Endothelial cell (in vitro differentiated cells): ENCODE data around the gene PPP1R18. TPM values are rescaled to one million over a fixed set of nuclear protein-coding genes. Genes with fewer than 3 reads are reported as not detected.
A peak's percentile ranks its signal among the peaks of the same experiment; 100 is the strongest.

ENCODE experiments used
- DNase-seq: peaks from one replicate; pipeline ENCODE4 v3.0.0; 2021; ENCODE audit warnings: low spot score
- H3K27ac Mint-ChIP-seq: one replicate; pipeline ENCODE4 v1.8.0; 2021; ENCODE audit warnings: mixed read lengths, inconsistent platforms; ENCODE audit not compliant: unreplicated experiment
- H3K27me3 Mint-ChIP-seq: one replicate; pipeline ENCODE4 v1.8.0; 2021; ENCODE audit warnings: mild to moderate bottlenecking, moderate library complexity, mixed read lengths, inconsistent platforms; ENCODE audit not compliant: unreplicated experiment
- H3K36me3 Mint-ChIP-seq: one replicate; pipeline ENCODE4 v1.8.0; 2021; ENCODE audit warnings: mild to moderate bottlenecking, low read depth, mixed read lengths, inconsistent platforms; ENCODE audit not compliant: unreplicated experiment
- H3K4me1 Mint-ChIP-seq: one replicate; pipeline ENCODE4 v1.8.0; 2021; ENCODE audit warnings: mild to moderate bottlenecking, mixed read lengths, inconsistent platforms; ENCODE audit not compliant: unreplicated experiment
- H3K4me3 Mint-ChIP-seq: one replicate; pipeline ENCODE4 v1.8.0; 2021; ENCODE audit warnings: mild to moderate bottlenecking, mixed read lengths, inconsistent platforms; ENCODE audit not compliant: unreplicated experiment
- H3K9me3 Mint-ChIP-seq: one replicate; pipeline ENCODE4 v1.8.0; 2021; ENCODE audit warnings: mixed read lengths, inconsistent platforms; ENCODE audit not compliant: unreplicated experiment
- total RNA-seq: library from RNA; stranded (reverse); fragmentation: NEBNext Ultra II Directional; extraction: Animal tissue kit (Norgen Biotek cat#: 25700); gene quantifications from one replicate; pipeline ENCODE4 v1.2.1, GENCODE V29; 2021; ENCODE audit not compliant: unreplicated experiment
- TF ChIP-seq, protein P1 (sequence below): fragments of 200-600 bp; sonication (generic); IDR thresholded peaks from one replicate; pipeline ENCODE4 v1.5.0; 2021; ENCODE audit warnings: antibody characterized with exemption; ENCODE audit not compliant: unreplicated experiment

The PPP1R18 gene
- total RNA-seq, 1 donor from 2014 or later: 285 TPM

DNA sequence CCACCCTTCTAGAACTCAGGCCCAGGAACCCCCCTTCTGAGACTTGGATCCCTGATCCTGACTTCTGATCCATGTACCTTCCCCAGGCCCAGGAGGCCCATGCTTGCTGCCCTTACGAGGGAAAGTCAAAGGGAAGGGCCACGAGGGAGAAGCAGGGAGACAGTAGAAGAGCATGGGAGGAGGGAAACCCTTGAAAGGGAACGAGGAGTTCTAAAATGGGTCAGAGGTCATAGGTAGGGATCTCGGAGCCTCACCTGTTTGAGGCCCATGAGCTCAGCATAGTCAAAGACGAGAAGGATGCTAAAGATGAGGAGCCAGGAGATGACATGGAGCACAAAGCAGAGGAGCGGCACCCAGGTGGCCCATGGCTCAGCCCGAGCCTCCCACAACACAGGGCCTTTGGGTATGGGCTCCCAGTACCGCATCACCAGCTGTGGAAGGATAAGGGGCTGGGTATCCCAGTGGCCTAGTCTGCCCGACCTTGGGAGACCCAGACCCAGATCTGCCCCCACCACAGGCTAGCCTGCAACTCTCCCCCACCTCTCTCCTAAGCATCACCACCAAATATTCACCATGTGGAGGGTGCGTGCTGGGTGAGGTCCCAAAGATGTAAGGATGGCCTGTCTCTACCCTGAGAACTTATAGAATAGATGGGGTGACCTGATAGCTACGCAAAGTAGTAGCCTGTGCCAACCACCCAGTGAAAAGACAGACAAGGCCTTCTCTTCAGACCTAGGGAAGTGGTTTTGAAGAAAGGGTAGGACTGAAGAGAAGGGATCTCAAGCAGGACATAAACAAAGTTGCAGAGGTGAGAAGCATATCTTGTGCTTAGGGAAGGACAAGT, 2.8 kb upstream of the PPP1R18 start:
- TF ChIP-seq, protein P1, sequence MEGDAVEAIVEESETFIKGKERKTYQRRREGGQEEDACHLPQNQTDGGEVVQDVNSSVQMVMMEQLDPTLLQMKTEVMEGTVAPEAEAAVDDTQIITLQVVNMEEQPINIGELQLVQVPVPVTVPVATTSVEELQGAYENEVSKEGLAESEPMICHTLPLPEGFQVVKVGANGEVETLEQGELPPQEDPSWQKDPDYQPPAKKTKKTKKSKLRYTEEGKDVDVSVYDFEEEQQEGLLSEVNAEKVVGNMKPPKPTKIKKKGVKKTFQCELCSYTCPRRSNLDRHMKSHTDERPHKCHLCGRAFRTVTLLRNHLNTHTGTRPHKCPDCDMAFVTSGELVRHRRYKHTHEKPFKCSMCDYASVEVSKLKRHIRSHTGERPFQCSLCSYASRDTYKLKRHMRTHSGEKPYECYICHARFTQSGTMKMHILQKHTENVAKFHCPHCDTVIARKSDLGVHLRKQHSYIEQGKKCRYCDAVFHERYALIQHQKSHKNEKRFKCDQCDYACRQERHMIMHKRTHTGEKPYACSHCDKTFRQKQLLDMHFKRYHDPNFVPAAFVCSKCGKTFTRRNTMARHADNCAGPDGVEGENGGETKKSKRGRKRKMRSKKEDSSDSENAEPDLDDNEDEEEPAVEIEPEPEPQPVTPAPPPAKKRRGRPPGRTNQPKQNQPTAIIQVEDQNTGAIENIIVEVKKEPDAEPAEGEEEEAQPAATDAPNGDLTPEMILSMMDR: no peak
- Mint-ChIP-seq H3K9me3 (no peaks in the 10 kb centered on the region), H3K27ac (peak overlapping the region; percentile 68), H3K4me1 (peaks cover 45% of the 10 kb centered on the region), H3K27me3 (peaks cover 20% of the 10 kb centered on the region), H3K36me3 (peaks cover 20% of the 10 kb centered on the region), H3K4me3 (peak overlapping the region; percentile 94)
- no peak for DNase-seq

DNA sequence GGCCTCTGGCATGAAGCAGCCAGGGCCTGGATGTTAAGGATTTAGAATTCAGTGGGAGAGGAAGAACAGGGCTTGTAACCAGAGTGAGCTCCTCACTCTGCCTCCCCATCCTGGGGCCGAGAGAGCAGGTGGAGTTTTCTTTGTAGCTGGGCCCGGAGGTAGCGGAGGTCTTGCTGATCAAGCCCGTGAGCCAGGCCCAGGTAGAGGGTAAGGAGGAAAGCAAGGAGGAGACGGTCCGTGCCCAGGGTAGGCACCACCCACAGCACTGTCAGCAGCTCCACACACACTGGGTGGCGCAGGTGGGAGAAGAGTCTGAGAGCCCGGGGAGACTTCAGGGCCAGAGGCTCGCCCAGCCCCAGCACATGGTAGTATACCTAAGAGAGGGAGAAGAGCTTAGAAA, 2.1 kb upstream of the PPP1R18 start:
- TF ChIP-seq, protein P1: no peak
- peak overlapping the region; percentile 99 for H3K4me3 Mint-ChIP-seq
- H3K36me3 Mint-ChIP-seq: peaks cover 25% of the 10 kb centered on the region
- H3K4me1 Mint-ChIP-seq: peaks cover 49% of the 10 kb centered on the region
- H3K27ac Mint-ChIP-seq: peak overlapping the region; percentile 89
- no peak for DNase-seq
- no peaks in the 10 kb centered on the region for H3K9me3 Mint-ChIP-seq
- peaks cover 23% of the 10 kb centered on the region for H3K27me3 Mint-ChIP-seq

DNA sequence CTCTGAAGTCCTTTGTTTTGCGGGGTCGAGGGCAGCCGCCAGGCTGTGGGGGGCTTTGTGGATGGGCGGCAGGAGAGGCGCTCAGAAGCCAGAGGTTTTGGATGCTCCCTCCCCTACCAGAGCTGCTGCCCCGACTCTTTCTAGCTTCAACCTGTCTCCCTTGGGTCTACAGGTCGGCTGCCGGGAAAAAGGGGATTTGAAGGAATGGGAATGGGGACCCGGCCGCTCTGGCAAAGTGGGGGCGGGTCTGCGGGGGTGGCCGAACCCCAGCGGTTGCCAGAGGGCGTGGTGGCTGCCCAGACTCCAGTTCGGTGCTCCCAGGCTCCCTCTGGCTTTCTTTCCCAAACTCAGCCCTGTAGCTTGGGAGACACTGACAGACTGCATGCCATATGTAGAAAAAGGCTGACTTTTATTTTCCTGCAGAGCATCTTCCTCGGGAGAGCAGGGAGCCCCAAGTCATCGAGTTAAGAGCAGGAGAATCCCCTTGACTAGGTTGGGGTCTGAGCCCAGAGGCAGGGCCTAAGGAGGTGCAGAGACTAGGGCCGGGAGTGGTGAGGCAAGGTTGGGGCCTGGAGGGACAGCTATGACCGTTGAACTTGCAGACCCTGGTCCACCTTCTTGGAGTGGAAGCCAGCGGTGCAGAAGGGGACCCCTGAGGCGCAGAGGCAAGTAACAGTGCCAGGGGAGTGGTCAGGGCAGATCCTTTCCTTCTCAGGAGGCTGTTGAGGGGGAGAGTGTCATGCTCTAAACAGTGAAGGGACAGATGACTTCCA, 1.4 kb upstream of the PPP1R18 start:
- H3K36me3 Mint-ChIP-seq: peaks cover 28% of the 10 kb centered on the region
- peak overlapping the region; percentile 89 for H3K27ac Mint-ChIP-seq
- H3K27me3 Mint-ChIP-seq: peaks cover 26% of the 10 kb centered on the region
- TF ChIP-seq, protein P1: no peak
- peak overlapping the region; percentile 99 for H3K4me3 Mint-ChIP-seq
- H3K4me1 Mint-ChIP-seq: peaks cover 52% of the 10 kb centered on the region
- no peaks in the 10 kb centered on the region for H3K9me3 Mint-ChIP-seq
- peak; percentile 21 for DNase-seq

DNA sequence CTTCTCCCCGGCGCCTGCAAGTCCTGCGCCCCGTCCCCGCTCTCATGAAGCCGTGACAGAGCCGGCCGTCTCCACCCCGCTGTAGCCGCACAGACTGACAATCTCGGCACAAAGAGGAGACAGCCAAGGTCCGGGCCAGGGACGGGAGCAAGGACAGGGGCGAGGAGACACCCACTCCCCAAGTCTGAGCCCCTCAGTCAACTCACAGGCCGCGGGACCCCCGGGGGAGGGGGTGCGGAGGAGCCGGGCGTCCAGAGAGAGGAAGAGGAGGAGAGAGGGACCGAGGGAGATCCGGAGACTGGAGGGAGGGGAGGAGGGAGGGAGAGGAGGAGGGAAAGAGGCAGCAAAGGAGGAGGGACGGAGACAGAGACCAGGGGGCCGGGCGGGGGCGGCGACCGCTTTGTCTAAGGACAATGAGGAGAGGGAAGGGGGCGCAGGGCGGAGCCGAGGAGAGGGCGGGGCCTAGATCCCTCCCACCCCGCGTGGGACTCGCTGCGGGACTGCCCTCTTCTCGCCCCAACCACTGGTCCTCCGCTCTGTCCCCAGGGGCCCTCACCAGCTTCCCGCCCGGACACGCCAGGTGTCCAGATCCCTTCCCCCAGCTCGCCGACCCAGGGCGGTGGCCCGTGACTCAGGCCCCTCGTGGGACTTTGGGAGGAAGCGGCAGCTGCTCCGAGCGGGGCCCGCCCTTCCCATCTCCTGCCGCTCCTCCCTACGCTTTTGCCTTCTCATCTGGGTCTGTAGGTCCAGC, 638 bp upstream of the PPP1R18 start:
- TF ChIP-seq, protein P1: no peak
- H3K4me1 Mint-ChIP-seq: peaks cover 58% of the 10 kb centered on the region
- DNase-seq: peak; percentile 89
- peak overlapping the region; percentile 99 for H3K4me3 Mint-ChIP-seq
- peaks cover 29% of the 10 kb centered on the region for H3K27me3 Mint-ChIP-seq
- H3K36me3 Mint-ChIP-seq: peaks cover 34% of the 10 kb centered on the region
- H3K9me3 Mint-ChIP-seq: no peaks in the 10 kb centered on the region
- peak overlapping the region; percentile 89 for H3K27ac Mint-ChIP-seq
